Midbrain (tissue), 1 donor: Measurements from ENCODE around the gene RNF126.
"Not testable (repeated sequence)": the region's sequence is repeated elsewhere in the genome, so short reads cannot be mapped to it uniquely, and the experiment has no call there.

Experiments used
- DNase-seq: peaks from one replicate; lab custom pipeline; 2025; lab: John Stamatoyannopoulos, UW

The RNF126 gene

GRCh38 chr19:628168-628567 lies 34.8 kb downstream of the RNF126 start:
- no peak for DNase-seq

GRCh38 chr19:626566-626965 lies 36.4 kb downstream of the RNF126 start:
- DNase-seq = not testable (repeated sequence)

- DNase-seq = no peak
Observed at GRCh38 chr19:625257-625656, 37.8 kb downstream of the RNF126 start.

- no peak for DNase-seq
Observed at GRCh38 chr19:624433-625109, 38.4 kb downstream of the RNF126 start.

GRCh38 chr19:623974-624373 lies 39.0 kb downstream of the RNF126 start:
- no peak for DNase-seq

- DNase-seq = no peak
Observed at GRCh38 chr19:623175-623916, 39.7 kb downstream of the RNF126 start.

GRCh38 chr19:622666-623065 lies 40.3 kb downstream of the RNF126 start:
- DNase-seq = no peak

- DNase-seq = no peak
Observed at GRCh38 chr19:621819-622218, 41.2 kb downstream of the RNF126 start.

GRCh38 chr19:621191-621590 lies 41.8 kb downstream of the RNF126 start:
- DNase-seq = not testable (repeated sequence)

- DNase-seq = no peak
Observed at GRCh38 chr19:620166-620862, 42.7 kb downstream of the RNF126 start.

- no peak for DNase-seq
Observed at GRCh38 chr19:619286-620002, 43.6 kb downstream of the RNF126 start.

- no peak for DNase-seq
Observed at GRCh38 chr19:618674-619285, 44.2 kb downstream of the RNF126 start.

GRCh38 chr19:618247-618619 lies 44.8 kb downstream of the RNF126 start:
- no peak for DNase-seq

GRCh38 chr19:617551-618246 lies 45.3 kb downstream of the RNF126 start:
- DNase-seq = no peak

- no peak for DNase-seq
Observed at GRCh38 chr19:616747-617526, 46.1 kb downstream of the RNF126 start.

GRCh38 chr19:616062-616700 lies 46.8 kb downstream of the RNF126 start:
- no peak for DNase-seq

- DNase-seq = no peak
Observed at GRCh38 chr19:615619-616018, 47.4 kb downstream of the RNF126 start.

GRCh38 chr19:613732-614567 lies 49.1 kb downstream of the RNF126 start:
- DNase-seq = no peak

GRCh38 chr19:612941-613340 lies 50.1 kb downstream of the RNF126 start:
- no peak for DNase-seq
